Suprapubic skin (tissue), 4 donors: Measurements from ENCODE around the gene GRB10.

Experiments used
- CTCF ChIP-seq, 2 donors: fragments of 200-600 bp in 1 of 2; fragments of 450-650 bp in 1 of 2; sonication (generic) in 1 of 2; IDR thresholded peaks; one replicate each; pipeline ENCODE4 v1.5.1; 2016 to 2019; ENCODE audit warnings: antibody characterized with exemption in 2 of 2, mild to moderate bottlenecking in 1 of 2, moderate library complexity in 1 of 2
- POLR2A ChIP-seq, 2 donors: fragments of 450-650 bp; IDR thresholded peaks; one replicate each; pipeline ENCODE4 v1.6.1; 2017; ENCODE audit warnings: antibody characterized with exemption in 2 of 2, mild to moderate bottlenecking in 2 of 2, moderate library complexity in 2 of 2
- POLR2AphosphoS5 ChIP-seq, 3 donors: sonication (generic); formaldehyde crosslinking; IDR thresholded peaks; one replicate each; pipeline ENCODE4 v1.6.1; 2017; ENCODE audit warnings: antibody characterized with exemption in 3 of 3

GRCh38 chr7:50658696-50659095 is 124.0 kb downstream of the GRB10 start:
- no peak for TF ChIP-seq CTCF (IDR thresholded peaks at IDR 0.05)
- TF ChIP-seq POLR2A (IDR thresholded peaks at IDR 0.05): no peak
- TF ChIP-seq POLR2AphosphoS5 (IDR thresholded peaks at IDR 0.05): no peak
